MG63 (cell line): ENCODE results near the gene IFT88. TPM values are rescaled to one million over a fixed set of nuclear protein-coding genes. Genes with fewer than 3 reads are reported as not detected.

Source experiments
- DNase-seq: peaks from one replicate; pipeline ENCODE4 v3.0.0-alpha.2; 2020
- H3K27me3 ChIP-seq: fragments of 250-450 bp; sonication (Bioruptor Pico); 2 replicates; pipeline ENCODE4 v1.5.1; 2020; ENCODE audit warnings: mild to moderate bottlenecking, moderate library complexity
- H3K36me3 ChIP-seq: fragments of 250-450 bp; sonication (Bioruptor Pico); 2 replicates; pipeline ENCODE4 v1.5.1; 2020; ENCODE audit warnings: mild to moderate bottlenecking, moderate library complexity
- H3K4me3 ChIP-seq: fragments of 250-450 bp; sonication (Bioruptor Pico); 2 replicates; pipeline ENCODE4 v1.5.1; 2020; ENCODE audit warnings: mild to moderate bottlenecking, moderate library complexity
- H3K9me3 ChIP-seq: fragments of 250-450 bp; sonication (Bioruptor Pico); 2 replicates; pipeline ENCODE4 v1.5.1; 2020; ENCODE audit warnings: mild to moderate bottlenecking, moderate library complexity
- total RNA-seq: library from RNA; depleted of rRNA; stranded (reverse); fragments of >200 nt; shearing (Covaris generic); gene quantifications from 2 replicates; pipeline ENCODE4 v1.2.3, GENCODE V29; 2014; ENCODE audit warnings: low replicate concordance

IFT88 gene
- total RNA-seq, 1 experiment from 2014 or later = 9.8 TPM

- Histone ChIP-seq H3K9me3 (no peaks in the 10 kb centered on the region), H3K4me3 (no peak overlapping the region), H3K27me3 (no peaks in the 10 kb centered on the region), H3K36me3 (no peaks in the 10 kb centered on the region)
- DNase-seq = no peak
Measured at GRCh38 chr13:20696073-20696472, 129.1 kb downstream of the IFT88 start.

- peak; percentile 43 for DNase-seq
- no peaks in the 10 kb centered on the region for H3K27me3 ChIP-seq
- no peaks in the 10 kb centered on the region for H3K9me3 ChIP-seq
- no peak overlapping the region for H3K4me3 ChIP-seq
- H3K36me3 ChIP-seq = no peaks in the 10 kb centered on the region
Measured at GRCh38 chr13:20699715-20700114, 132.8 kb downstream of the IFT88 start.

- no peak overlapping the region for H3K4me3 ChIP-seq
- no peaks in the 10 kb centered on the region for H3K9me3 ChIP-seq
- H3K27me3 ChIP-seq = no peaks in the 10 kb centered on the region
- H3K36me3 ChIP-seq = no peaks in the 10 kb centered on the region
- no peak for DNase-seq
Measured at GRCh38 chr13:20700288-20700687, 133.3 kb downstream of the IFT88 start.

- H3K36me3 ChIP-seq = no peaks in the 10 kb centered on the region
- H3K4me3 ChIP-seq = no peak overlapping the region
- no peaks in the 10 kb centered on the region for H3K27me3 ChIP-seq
- no peaks in the 10 kb centered on the region for H3K9me3 ChIP-seq
- DNase-seq = no peak
Measured at GRCh38 chr13:20701461-20701860, 134.5 kb downstream of the IFT88 start.

- Histone ChIP-seq H3K9me3 (no peaks in the 10 kb centered on the region), H3K36me3 (no peaks in the 10 kb centered on the region), H3K4me3 (peak overlapping the region; percentile 57), H3K27me3 (no peaks in the 10 kb centered on the region)
- no peak for DNase-seq
Measured at GRCh38 chr13:20702530-20702914, 135.6 kb downstream of the IFT88 start.

- no peaks in the 10 kb centered on the region for H3K27me3 ChIP-seq
- peak; percentile 39 for DNase-seq
- no peaks in the 10 kb centered on the region for H3K36me3 ChIP-seq
- H3K4me3 ChIP-seq = peak within 1 kb of the TSS; percentile 57
- H3K9me3 ChIP-seq = no peaks in the 10 kb centered on the region
Measured at GRCh38 chr13:20702915-20703779, 136.2 kb downstream of the IFT88 start, which contains the start of gene IL17D. IL17D (plus strand) TSS chr13:20703699; CDS start chr13:20704002, 303 bp downstream.

GRCh38 chr13:20703780-20704458, 137.0 kb downstream of the IFT88 start:
- H3K9me3 ChIP-seq = no peaks in the 10 kb centered on the region
- peak overlapping the region; percentile 21; the same call in 1 of the 2 replicates for H3K4me3 ChIP-seq
- DNase-seq = peak; percentile 79
- H3K36me3 ChIP-seq = no peaks in the 10 kb centered on the region
- H3K27me3 ChIP-seq = no peaks in the 10 kb centered on the region

GRCh38 chr13:20704459-20705069, 137.6 kb downstream of the IFT88 start:
- no peak overlapping the region for H3K4me3 ChIP-seq

GRCh38 chr13:20706661-20707060, 139.7 kb downstream of the IFT88 start:
- no peaks in the 10 kb centered on the region for H3K36me3 ChIP-seq
- DNase-seq = no peak
- no peaks in the 10 kb centered on the region for H3K9me3 ChIP-seq
- H3K27me3 ChIP-seq = no peaks in the 10 kb centered on the region
- H3K4me3 ChIP-seq = no peak overlapping the region

More at GRCh38 chr13:20704459-20705069, 137.6 kb downstream of the IFT88 start:
- Histone ChIP-seq H3K36me3 (no peaks in the 10 kb centered on the region), H3K27me3 (no peaks in the 10 kb centered on the region), H3K9me3 (no peaks in the 10 kb centered on the region)
- no peak for DNase-seq

GRCh38 chr13:20708216-20708615, 141.3 kb downstream of the IFT88 start:
- H3K4me3 ChIP-seq = no peak overlapping the region
- no peak for DNase-seq
- no peaks in the 10 kb centered on the region for H3K27me3 ChIP-seq
- H3K36me3 ChIP-seq = no peaks in the 10 kb centered on the region
- H3K9me3 ChIP-seq = no peaks in the 10 kb centered on the region

GRCh38 chr13:20709369-20709768, 142.4 kb downstream of the IFT88 start:
- DNase-seq = no peak
- Histone ChIP-seq H3K36me3 (no peaks in the 10 kb centered on the region), H3K4me3 (no peak overlapping the region), H3K27me3 (no peaks in the 10 kb centered on the region), H3K9me3 (no peaks in the 10 kb centered on the region)

- Histone ChIP-seq H3K9me3 (no peaks in the 10 kb centered on the region), H3K4me3 (no peak overlapping the region), H3K27me3 (no peaks in the 10 kb centered on the region), H3K36me3 (no peaks in the 10 kb centered on the region)
- no peak for DNase-seq
Measured at GRCh38 chr13:20709782-20710181, 142.8 kb downstream of the IFT88 start.

- H3K36me3 ChIP-seq = no peaks in the 10 kb centered on the region
- H3K9me3 ChIP-seq = no peaks in the 10 kb centered on the region
- no peak overlapping the region for H3K4me3 ChIP-seq
- DNase-seq = no peak
- H3K27me3 ChIP-seq = no peaks in the 10 kb centered on the region
Measured at GRCh38 chr13:20711301-20712044, 144.5 kb downstream of the IFT88 start.

GRCh38 chr13:20713014-20713376, 146.0 kb downstream of the IFT88 start:
- DNase-seq = no peak
- no peak overlapping the region; the same call in 1 of the 2 replicates for H3K4me3 ChIP-seq
- no peaks in the 10 kb centered on the region for H3K27me3 ChIP-seq
- H3K36me3 ChIP-seq = no peaks in the 10 kb centered on the region
- H3K9me3 ChIP-seq = no peaks in the 10 kb centered on the region

GRCh38 chr13:20713751-20714150, 146.8 kb downstream of the IFT88 start:
- Histone ChIP-seq H3K9me3 (no peaks in the 10 kb centered on the region), H3K27me3 (no peaks in the 10 kb centered on the region), H3K36me3 (no peaks in the 10 kb centered on the region), H3K4me3 (no peak overlapping the region)
- DNase-seq = peak; percentile 74

GRCh38 chr13:20714161-20714560, 147.2 kb downstream of the IFT88 start:
- no peaks in the 10 kb centered on the region for H3K9me3 ChIP-seq
- H3K27me3 ChIP-seq = no peaks in the 10 kb centered on the region
- DNase-seq = peak; percentile 67
- no peak overlapping the region for H3K4me3 ChIP-seq
- H3K36me3 ChIP-seq = no peaks in the 10 kb centered on the region
